Measurements from ENCODE around the gene CARS2.

GRCh38 chr13:110617321-110618072 lies 88.4 kb downstream of the CARS2 start:
- no peak for TF ChIP-seq TCF12 (IDR thresholded peaks at IDR 0.05; ENCODE audit: low read depth)
- no peak for TF ChIP-seq EGR1 (IDR thresholded peaks at IDR 0.05)
- TF ChIP-seq EP300 (IDR thresholded peaks at IDR 0.05; ENCODE audit: borderline replicate concordance) = no peak
- no peak for TF ChIP-seq TAF1 (IDR thresholded peaks at IDR 0.05; ENCODE audit: low read depth)
- no peak for TF ChIP-seq USF1 (IDR thresholded peaks at IDR 0.05)
- no peak for TF ChIP-seq CEBPB (IDR thresholded peaks at IDR 0.05)
- no peak for TF ChIP-seq YY1 (IDR thresholded peaks at IDR 0.05; ENCODE audit: low read depth)
- TF ChIP-seq REST (IDR thresholded peaks at IDR 0.05; ENCODE audit: low read depth) = no peak
- no peak for TF ChIP-seq RAD21 (IDR thresholded peaks at IDR 0.05; ENCODE audit: low read depth)
- TF ChIP-seq CREB1 (IDR thresholded peaks at IDR 0.05; ENCODE audit: low read depth) = no peak
- no peak for TF ChIP-seq NFIC (IDR thresholded peaks at IDR 0.05)
- no peak for TF ChIP-seq TEAD4 (IDR thresholded peaks at IDR 0.05)
- no peak for TF ChIP-seq FOXM1 (IDR thresholded peaks at IDR 0.05; ENCODE audit: borderline replicate concordance, low read depth)
- TF ChIP-seq MAX (IDR thresholded peaks at IDR 0.05) = no peak

Data from Ishikawa (cell line).